ENCODE results near the gene TYW3. TPM values are rescaled to one million over a fixed set of nuclear protein-coding genes. Genes with fewer than 3 reads are reported as not detected.
"Not testable (repeated sequence)": the region's sequence is repeated elsewhere in the genome, so short reads cannot be mapped to it uniquely, and the experiment has no call there.

TYW3 gene
- total RNA-seq, 2 donors from 2014 or later, result 27.9 to 37.3 TPM

DNA sequence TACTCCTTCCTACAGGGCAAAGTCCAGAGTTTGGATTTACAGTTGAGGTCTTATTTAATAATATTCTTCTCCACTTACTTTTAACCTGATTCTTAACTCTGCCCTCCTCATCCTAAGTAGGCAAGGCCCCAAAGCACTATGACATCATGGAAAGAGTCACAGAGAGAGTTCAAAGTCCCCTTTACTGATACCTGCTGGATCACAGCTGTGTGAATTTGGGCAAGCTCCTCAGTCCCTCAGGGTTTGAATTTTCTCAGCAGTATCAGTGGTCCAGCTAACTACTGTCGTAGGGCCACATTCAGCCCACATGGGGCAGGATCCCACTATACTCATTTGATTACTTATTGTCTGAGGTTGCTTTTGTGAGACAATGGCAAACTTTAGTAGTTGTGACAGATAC lies 16.0 kb downstream of the TYW3 start:
- Mint-ChIP-seq H3K4me1 (peaks cover 2% of the 10 kb centered on the region), H3K36me3 (ENCODE audit: low read depth) (peaks cover 96% of the 10 kb centered on the region), H3K27ac (no peak overlapping the region), H3K4me3 (no peak overlapping the region), H3K9me3 (no peaks in the 10 kb centered on the region), H3K27me3 (no peaks in the 10 kb centered on the region)
- ATAC-seq (replicated peaks), result no peak

DNA sequence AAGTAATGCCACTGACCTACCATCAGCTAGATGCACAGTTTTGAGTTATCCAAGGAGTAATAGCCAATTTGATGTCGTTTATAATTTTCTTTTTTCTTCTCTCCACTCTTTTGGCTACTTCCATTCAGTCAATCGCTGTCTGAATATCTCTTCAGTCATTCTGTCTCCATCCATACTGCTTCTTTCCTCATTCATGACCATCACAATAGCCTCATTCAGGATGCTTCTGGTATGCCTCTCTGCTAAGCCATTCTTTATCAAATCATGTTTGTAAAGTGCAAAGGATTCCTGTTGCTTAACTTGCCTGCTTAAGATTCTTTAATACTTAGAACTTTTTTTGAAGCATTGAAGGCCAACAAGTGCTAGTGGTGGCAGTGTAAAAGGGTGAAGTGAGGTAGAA lies 20.2 kb downstream of the TYW3 start:
- Mint-ChIP-seq H3K36me3 (ENCODE audit: low read depth) (peaks cover 100% of the 10 kb centered on the region), H3K4me3 (no peak overlapping the region), H3K4me1 (peaks cover 5% of the 10 kb centered on the region), H3K9me3 (peaks cover 4% of the 10 kb centered on the region), H3K27me3 (no peaks in the 10 kb centered on the region), H3K27ac (no peak overlapping the region)
- ATAC-seq (replicated peaks), result no peak

DNA sequence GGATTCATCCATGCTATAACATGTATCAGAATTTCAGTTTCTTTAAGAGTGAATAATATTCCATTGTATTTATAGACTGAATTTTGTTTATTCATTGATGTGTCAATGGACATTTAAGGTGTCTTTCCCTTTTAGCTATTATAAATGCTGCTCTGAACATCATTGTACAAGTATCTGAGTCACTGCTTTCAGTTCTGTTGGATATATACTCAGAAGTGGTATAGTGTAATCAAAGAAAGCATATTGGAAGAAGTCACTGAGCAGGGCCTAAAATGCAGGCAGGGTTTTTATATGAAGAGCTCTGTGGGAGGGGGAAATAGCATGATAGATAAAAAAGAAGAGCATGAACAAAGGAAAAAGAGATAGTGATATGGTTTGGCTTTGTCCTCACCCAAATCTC lies 22.5 kb downstream of the TYW3 start:
- no peak overlapping the region for H3K4me3 Mint-ChIP-seq
- H3K27me3 Mint-ChIP-seq, result no peaks in the 10 kb centered on the region
- ATAC-seq (replicated peaks), result no peak
- H3K9me3 Mint-ChIP-seq, result peaks cover 4% of the 10 kb centered on the region
- peaks cover 100% of the 10 kb centered on the region for H3K36me3 Mint-ChIP-seq (ENCODE audit: low read depth)
- no peak overlapping the region for H3K27ac Mint-ChIP-seq
- peaks cover 5% of the 10 kb centered on the region for H3K4me1 Mint-ChIP-seq

DNA sequence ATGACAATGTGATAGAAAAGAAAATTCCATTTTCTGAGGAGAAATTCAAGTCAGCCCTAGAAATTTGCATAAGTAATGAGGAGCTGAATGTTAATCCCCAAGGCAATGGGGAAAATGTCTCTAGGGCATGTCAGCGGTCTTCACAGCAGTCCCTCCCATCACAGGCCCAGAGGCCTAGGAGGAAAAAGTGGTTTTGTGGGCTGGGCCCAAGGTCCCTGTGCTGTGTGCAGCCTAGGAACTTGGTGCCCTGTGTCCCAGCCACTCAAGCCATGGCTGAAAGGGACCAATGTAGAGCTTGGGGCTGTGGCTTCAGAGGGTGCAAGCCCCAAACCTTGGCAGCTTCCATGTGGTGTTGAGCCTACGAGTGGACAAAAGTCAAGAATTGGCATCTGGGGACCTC lies 23.7 kb downstream of the TYW3 start:
- peaks cover 100% of the 10 kb centered on the region for H3K36me3 Mint-ChIP-seq (ENCODE audit: low read depth)
- H3K9me3 Mint-ChIP-seq; H3K27me3 Mint-ChIP-seq; H3K4me3 Mint-ChIP-seq; H3K4me1 Mint-ChIP-seq; ATAC-seq (replicated peaks); H3K27ac Mint-ChIP-seq: not testable (repeated sequence)

DNA sequence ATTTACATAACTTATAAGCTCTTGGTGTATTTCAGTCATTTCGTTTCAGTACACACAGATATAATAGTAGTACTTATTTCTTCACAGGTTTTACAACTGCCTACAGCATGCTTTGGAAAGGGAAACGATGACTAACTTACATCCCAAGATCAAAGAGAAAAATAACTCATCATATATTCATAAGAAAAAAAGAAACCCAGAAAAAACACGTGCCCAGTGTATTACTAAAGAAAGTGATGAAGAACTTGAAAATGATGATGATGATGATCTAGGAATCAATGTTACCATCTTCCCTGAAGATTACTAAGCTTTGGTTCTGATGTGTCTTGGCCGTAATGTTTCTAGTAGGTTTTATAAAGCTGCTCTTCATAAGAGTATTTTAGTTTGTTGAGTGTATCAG lies 30.9 kb downstream of the TYW3 start:
- H3K27ac Mint-ChIP-seq, result peak overlapping the region; percentile 48

DNA sequence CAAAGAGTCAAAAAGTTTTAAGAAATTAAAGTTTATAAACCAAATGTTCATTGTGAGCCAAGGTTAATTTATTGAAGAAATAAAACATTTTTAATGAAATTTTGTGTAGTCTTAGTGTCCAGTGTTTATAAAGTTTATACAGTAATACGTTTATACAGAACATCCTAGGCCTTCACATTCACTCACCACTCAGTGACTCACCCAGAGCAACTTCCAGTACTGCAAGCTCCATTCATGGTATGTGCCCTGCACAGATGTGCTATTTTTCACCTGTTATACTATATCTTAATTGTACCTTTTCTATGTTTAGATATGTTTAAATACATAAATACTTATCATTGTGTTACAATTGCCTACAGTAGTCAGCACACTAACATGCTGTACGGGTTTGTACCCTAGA lies 33.6 kb downstream of the TYW3 start:
- H3K27me3 Mint-ChIP-seq, result no peaks in the 10 kb centered on the region
- no peak overlapping the region for H3K27ac Mint-ChIP-seq
- H3K4me3 Mint-ChIP-seq, result no peak overlapping the region
- peaks cover 4% of the 10 kb centered on the region for H3K4me1 Mint-ChIP-seq
- no peaks in the 10 kb centered on the region for H3K9me3 Mint-ChIP-seq
- no peak for ATAC-seq (replicated peaks)
- peaks cover 42% of the 10 kb centered on the region for H3K36me3 Mint-ChIP-seq (ENCODE audit: low read depth)

More for the DNA sequence above, 30.9 kb downstream of the TYW3 start:
- Mint-ChIP-seq H3K36me3 (ENCODE audit: low read depth) (peaks cover 69% of the 10 kb centered on the region), H3K9me3 (no peaks in the 10 kb centered on the region), H3K27me3 (no peaks in the 10 kb centered on the region), H3K4me1 (peaks cover 6% of the 10 kb centered on the region), H3K4me3 (peak overlapping the region; percentile 6)
- ATAC-seq (replicated peaks), result peak; percentile 91

DNA sequence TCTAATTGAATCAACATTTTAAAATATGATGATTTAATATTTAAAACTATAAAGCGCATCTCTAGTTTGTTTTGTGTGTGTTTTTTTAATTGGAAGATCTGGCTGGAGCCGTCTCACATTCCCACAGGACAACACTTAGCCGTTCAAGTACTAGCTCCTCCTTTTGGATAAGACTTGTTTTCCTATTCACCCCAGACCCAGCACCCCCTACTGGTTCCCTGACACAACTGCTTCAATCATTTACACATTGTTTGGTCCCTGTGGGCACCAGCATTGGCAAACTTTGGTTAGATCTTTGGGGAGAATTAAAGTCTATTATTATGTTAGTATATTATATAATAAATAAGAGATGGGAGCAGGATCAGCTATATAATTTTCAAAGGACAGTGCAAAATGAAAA lies 34.5 kb downstream of the TYW3 start:
- H3K27me3 Mint-ChIP-seq, result peaks cover 3% of the 10 kb centered on the region
- H3K4me1 Mint-ChIP-seq, result no peaks in the 10 kb centered on the region
- H3K36me3 Mint-ChIP-seq (ENCODE audit: low read depth), result peaks cover 33% of the 10 kb centered on the region
- no peak for ATAC-seq (replicated peaks)
- no peak overlapping the region for H3K27ac Mint-ChIP-seq
- no peak overlapping the region for H3K4me3 Mint-ChIP-seq
- H3K9me3 Mint-ChIP-seq, result no peaks in the 10 kb centered on the region

DNA sequence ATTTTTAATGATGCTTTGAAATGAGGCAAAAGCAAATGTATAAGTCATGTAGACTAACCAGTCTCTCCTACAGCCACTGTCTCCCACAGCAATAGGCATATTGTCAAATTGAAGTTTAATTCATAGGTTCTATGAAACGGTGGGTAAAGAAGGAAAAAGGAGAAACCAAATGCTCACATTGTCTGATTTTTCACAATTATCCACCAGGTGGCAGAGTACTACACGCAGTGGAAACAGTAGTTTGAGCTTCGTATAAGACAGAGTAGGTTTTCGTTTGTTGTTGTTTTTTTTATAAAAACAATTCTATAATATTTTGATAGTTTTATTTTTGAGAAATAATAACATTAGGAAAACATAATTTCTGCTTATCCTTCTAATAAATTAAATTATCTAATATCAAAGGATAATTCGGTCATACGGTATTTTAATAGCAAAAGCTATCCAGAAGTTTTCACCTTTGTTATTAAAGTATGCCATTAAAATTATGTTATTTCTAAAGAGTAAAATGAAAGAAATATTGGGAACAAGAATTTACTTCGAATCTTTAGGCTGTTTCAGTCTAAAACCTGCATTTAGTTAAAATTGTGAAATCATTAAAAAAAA lies 39.1 kb downstream of the TYW3 start:
- Mint-ChIP-seq H3K27me3 (peaks cover 13% of the 10 kb centered on the region), H3K36me3 (ENCODE audit: low read depth) (no peaks in the 10 kb centered on the region), H3K4me3 (no peak overlapping the region), H3K9me3 (no peaks in the 10 kb centered on the region), H3K27ac (no peak overlapping the region), H3K4me1 (no peaks in the 10 kb centered on the region)
- no peak for ATAC-seq (replicated peaks)

DNA sequence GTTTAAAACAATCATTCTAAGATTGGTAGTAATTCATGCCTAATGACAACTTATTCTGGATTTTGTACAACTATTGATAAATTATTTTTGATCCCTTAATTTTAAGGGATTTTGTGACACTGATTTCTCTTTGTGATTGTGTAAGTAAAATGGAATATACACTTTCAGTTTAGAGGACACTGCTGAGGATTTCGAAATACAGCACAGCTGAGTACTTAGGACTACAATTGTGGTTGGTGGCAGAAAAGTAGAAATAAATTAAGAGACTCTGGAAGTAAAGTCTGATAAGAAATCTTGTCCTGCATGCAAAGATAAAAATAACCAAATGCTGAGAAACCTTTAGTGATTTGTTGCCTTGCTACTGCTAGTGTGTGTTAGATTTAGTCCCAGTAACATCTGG lies 40.0 kb downstream of the TYW3 start:
- Mint-ChIP-seq H3K4me1 (no peaks in the 10 kb centered on the region), H3K27me3 (peaks cover 13% of the 10 kb centered on the region), H3K27ac (no peak overlapping the region), H3K9me3 (no peaks in the 10 kb centered on the region), H3K36me3 (ENCODE audit: low read depth) (no peaks in the 10 kb centered on the region), H3K4me3 (no peak overlapping the region)
- no peak for ATAC-seq (replicated peaks)

DNA sequence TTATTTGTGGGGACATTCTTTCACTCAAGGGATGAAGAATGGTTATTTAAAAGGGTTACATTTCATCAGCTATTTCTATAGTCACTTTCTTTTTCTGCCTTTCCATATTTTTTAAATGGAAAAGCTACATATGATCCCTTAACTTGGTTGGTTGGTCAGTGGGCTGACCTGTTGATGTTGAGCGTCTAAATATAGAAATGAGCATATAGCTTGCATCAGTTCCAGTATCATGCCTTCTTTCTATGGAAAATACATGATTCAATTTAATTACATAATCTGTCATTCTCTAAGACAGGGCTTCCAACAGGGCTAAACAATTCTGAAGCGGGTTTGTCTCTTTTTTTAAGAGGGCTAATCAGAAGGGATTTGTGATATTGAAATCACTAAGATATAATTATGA lies 40.6 kb downstream of the TYW3 start:
- ATAC-seq (replicated peaks), result no peak
- Mint-ChIP-seq H3K9me3 (no peaks in the 10 kb centered on the region), H3K36me3 (ENCODE audit: low read depth) (no peaks in the 10 kb centered on the region), H3K27ac (no peak overlapping the region), H3K4me3 (no peak overlapping the region), H3K4me1 (no peaks in the 10 kb centered on the region), H3K27me3 (peaks cover 17% of the 10 kb centered on the region)

DNA sequence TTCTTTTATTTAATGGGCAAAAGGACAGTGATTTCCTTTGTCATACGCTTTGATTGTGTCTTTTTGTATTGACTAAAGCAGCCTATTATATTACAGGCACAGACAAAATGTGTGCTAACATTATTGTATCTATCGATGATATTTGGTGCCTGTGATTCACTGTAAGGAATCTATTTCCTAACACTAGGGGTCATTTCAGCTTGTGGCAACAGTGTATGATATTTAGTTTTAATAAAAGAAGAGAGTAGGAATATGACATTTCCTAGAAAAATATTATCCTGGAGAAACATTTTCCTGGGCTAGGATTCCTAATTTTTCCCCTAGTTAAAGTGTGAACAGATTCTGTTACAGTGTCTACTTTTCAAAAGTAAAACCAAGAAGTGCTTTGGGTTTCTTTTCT lies 42.8 kb downstream of the TYW3 start:
- H3K27ac Mint-ChIP-seq, result no peak overlapping the region
- no peaks in the 10 kb centered on the region for H3K9me3 Mint-ChIP-seq
- no peak overlapping the region for H3K4me3 Mint-ChIP-seq
- no peaks in the 10 kb centered on the region for H3K4me1 Mint-ChIP-seq
- H3K27me3 Mint-ChIP-seq, result peaks cover 17% of the 10 kb centered on the region
- H3K36me3 Mint-ChIP-seq (ENCODE audit: low read depth), result no peaks in the 10 kb centered on the region
- no peak for ATAC-seq (replicated peaks)

DNA sequence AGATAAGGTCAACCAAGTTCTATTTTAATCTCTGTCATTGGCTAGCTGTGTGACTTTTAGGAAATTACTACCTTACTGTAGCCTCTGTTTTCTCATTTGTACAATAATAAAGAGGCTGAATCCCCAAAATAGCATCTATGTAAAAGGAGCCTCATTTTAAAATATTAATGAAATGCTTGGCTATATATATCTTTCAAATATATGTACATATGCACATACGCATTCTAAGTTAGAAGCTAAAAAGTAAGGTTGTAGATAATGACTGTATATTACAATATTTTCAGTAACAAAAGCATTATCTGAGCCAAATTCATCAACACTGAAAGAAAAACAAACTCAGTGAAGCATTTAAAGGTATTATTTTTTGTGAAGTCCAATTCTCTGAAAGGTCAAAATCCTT lies 44.6 kb downstream of the TYW3 start:
- ATAC-seq (replicated peaks), result no peak
- H3K27me3 Mint-ChIP-seq, result peaks cover 16% of the 10 kb centered on the region
- H3K27ac Mint-ChIP-seq, result no peak overlapping the region
- no peaks in the 10 kb centered on the region for H3K36me3 Mint-ChIP-seq (ENCODE audit: low read depth)
- no peaks in the 10 kb centered on the region for H3K4me1 Mint-ChIP-seq
- H3K4me3 Mint-ChIP-seq, result no peak overlapping the region
- H3K9me3 Mint-ChIP-seq, result no peaks in the 10 kb centered on the region

DNA sequence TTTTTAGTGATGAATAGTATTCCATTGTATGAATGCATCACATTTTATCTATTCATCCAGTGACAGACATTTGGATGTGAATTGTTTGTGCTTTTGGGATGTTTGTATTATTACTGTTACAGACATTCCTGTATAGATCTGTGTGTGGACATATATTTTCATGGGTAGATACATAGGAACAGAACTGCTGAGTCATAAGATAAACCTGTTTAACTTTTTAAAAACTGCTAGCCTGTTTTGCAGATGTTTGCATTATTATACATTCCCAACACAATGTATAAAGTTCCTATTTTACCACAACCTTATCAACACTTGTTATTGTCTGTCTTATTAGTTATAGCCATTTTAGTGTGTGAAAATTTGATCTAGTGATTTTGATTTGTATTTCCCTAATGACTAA lies 46.8 kb downstream of the TYW3 start:
- Mint-ChIP-seq H3K9me3 (no peaks in the 10 kb centered on the region), H3K27me3 (peaks cover 12% of the 10 kb centered on the region), H3K36me3 (ENCODE audit: low read depth) (no peaks in the 10 kb centered on the region), H3K4me3 (no peak overlapping the region), H3K4me1 (no peaks in the 10 kb centered on the region), H3K27ac (no peak overlapping the region)
- ATAC-seq (replicated peaks), result no peak

DNA sequence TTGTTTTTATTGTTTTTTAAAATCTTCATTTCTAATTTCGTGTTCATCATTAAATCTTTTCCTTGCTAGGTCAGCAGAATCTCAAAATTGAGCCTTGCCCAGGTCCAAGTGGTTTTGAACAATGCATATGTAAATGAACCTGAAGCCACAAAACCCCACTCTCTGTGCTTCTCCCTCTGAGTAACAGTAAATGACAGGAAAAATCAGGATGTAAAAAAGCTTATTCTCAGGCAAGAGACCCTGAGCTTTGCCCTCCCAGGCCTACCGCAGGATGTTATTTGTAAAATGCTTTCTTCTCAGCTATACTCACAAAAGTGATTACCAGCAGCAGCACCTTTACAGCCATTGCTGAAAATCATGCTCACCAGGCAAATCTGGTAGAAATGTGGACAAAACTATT lies 47.6 kb downstream of the TYW3 start:
- H3K27me3 Mint-ChIP-seq, result peaks cover 12% of the 10 kb centered on the region
- H3K9me3 Mint-ChIP-seq, result no peaks in the 10 kb centered on the region
- H3K36me3 Mint-ChIP-seq (ENCODE audit: low read depth), result no peaks in the 10 kb centered on the region
- H3K27ac Mint-ChIP-seq, result no peak overlapping the region
- H3K4me1 Mint-ChIP-seq, result no peaks in the 10 kb centered on the region
- H3K4me3 Mint-ChIP-seq, result no peak overlapping the region
- no peak for ATAC-seq (replicated peaks)

DNA sequence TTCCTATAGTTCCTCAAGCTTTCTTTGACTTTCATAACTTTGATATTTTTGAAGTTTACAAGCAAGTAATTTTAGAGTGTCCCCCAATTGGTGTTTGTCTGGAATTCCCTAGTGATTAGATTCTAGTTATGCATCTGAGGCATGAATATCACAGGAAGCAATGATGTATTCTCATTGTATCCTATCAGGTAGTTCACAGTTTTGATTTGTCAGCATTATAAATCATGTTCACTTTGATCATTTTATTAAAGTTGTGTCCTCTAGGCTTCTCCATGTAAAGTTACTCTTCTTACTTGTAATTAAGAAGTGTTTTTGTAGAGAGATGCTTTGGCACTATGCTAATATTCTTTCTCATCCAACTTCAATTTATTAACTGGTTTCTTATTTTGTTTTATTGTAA lies 53.0 kb downstream of the TYW3 start:
- peaks cover 14% of the 10 kb centered on the region for H3K27me3 Mint-ChIP-seq
- no peaks in the 10 kb centered on the region for H3K36me3 Mint-ChIP-seq (ENCODE audit: low read depth)
- H3K27ac Mint-ChIP-seq, result no peak overlapping the region
- H3K9me3 Mint-ChIP-seq, result no peaks in the 10 kb centered on the region
- ATAC-seq (replicated peaks), result no peak
- H3K4me1 Mint-ChIP-seq, result no peaks in the 10 kb centered on the region
- no peak overlapping the region for H3K4me3 Mint-ChIP-seq

DNA sequence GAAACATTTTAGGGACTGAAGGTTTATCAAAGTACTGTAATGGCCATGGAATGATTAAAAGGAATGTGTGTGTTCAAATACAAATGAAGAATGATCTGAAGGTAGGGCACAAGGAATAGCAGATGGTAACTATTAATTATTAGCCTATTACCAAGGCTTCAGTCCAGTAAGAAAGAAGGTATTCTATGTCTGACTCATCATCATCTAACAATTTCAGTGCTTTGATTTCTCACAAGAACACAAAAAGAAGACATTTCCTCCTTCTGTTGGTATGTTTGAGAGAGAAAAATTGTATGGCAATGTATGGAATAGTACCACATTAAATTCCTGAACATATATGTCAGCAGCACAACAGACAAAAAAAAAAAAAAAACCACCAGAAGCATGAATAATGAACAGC lies 57.5 kb downstream of the TYW3 start:
- H3K27me3 Mint-ChIP-seq, result peaks cover 6% of the 10 kb centered on the region
- no peaks in the 10 kb centered on the region for H3K36me3 Mint-ChIP-seq (ENCODE audit: low read depth)
- no peaks in the 10 kb centered on the region for H3K4me1 Mint-ChIP-seq
- H3K4me3 Mint-ChIP-seq, result no peak overlapping the region
- H3K9me3 Mint-ChIP-seq, result no peaks in the 10 kb centered on the region
- no peak overlapping the region for H3K27ac Mint-ChIP-seq
- no peak for ATAC-seq (replicated peaks)
